ACC112 (cell line): ENCODE results near the gene DGKQ.
"Not testable (repeated sequence)": the region's sequence is repeated elsewhere in the genome, so short reads cannot be mapped to it uniquely, and the experiment has no call there.

ENCODE experiments used
- H2AFZ ChIP-seq: fragments of 200-600 bp; sonication (generic); one replicate; pipeline ENCODE4 v1.6.0; 2017; ENCODE audit warnings: antibody characterized with exemption, low read length; ENCODE audit not compliant: unreplicated experiment
- H3K27ac ChIP-seq: fragments of 200-600 bp; sonication (generic); 2 replicates; pipeline ENCODE4 v1.5.1; 2014; ENCODE audit warnings: low read depth, mild to moderate bottlenecking, antibody characterized with exemption, low read length, moderate library complexity
- H3K27me3 ChIP-seq: fragments of 200-600 bp; sonication (generic); 2 replicates; pipeline ENCODE4 v1.6.1; 2014; ENCODE audit warnings: mild to moderate bottlenecking, antibody characterized with exemption, low read length, moderate library complexity, mixed read lengths; ENCODE audit not compliant: insufficient read depth
- H3K36me3 ChIP-seq: fragments of 200-600 bp; sonication (generic); 2 replicates; pipeline ENCODE4 v1.6.1; 2016; ENCODE audit warnings: mild to moderate bottlenecking, antibody characterized with exemption, low read length, moderate library complexity, mixed read lengths; ENCODE audit not compliant: insufficient read depth
- H3K4me1 ChIP-seq: fragments of 200-600 bp; sonication (generic); one replicate; pipeline ENCODE4 v1.6.1; 2016; ENCODE audit warnings: low read length, mixed read lengths; ENCODE audit not compliant: insufficient read depth, unreplicated experiment, control insufficient read depth
- H3K4me3 ChIP-seq: fragments of 200-600 bp; sonication (generic); 2 replicates; pipeline ENCODE4 v1.5.1; 2014; ENCODE audit warnings: mild to moderate bottlenecking, low read depth, low read length
- H3K79me2 ChIP-seq: fragments of 200-600 bp; sonication (generic); one replicate; pipeline ENCODE4 v1.6.0; 2016; ENCODE audit warnings: low read length; ENCODE audit not compliant: control insufficient read depth, unreplicated experiment, insufficient read depth

Gene DGKQ

GRCh38 chr4:999882-1000425, 26.6 kb upstream of the DGKQ start:
- H3K4me1 ChIP-seq = peaks cover 7% of the 10 kb centered on the region
- no peak overlapping the region for H3K4me3 ChIP-seq
- peaks cover 48% of the 10 kb centered on the region for H3K27me3 ChIP-seq
- H3K36me3 ChIP-seq = no peaks in the 10 kb centered on the region
- no peak overlapping the region for H2AFZ ChIP-seq
- H3K27ac ChIP-seq = no peak overlapping the region
- no peaks in the 10 kb centered on the region for H3K79me2 ChIP-seq

DNA sequence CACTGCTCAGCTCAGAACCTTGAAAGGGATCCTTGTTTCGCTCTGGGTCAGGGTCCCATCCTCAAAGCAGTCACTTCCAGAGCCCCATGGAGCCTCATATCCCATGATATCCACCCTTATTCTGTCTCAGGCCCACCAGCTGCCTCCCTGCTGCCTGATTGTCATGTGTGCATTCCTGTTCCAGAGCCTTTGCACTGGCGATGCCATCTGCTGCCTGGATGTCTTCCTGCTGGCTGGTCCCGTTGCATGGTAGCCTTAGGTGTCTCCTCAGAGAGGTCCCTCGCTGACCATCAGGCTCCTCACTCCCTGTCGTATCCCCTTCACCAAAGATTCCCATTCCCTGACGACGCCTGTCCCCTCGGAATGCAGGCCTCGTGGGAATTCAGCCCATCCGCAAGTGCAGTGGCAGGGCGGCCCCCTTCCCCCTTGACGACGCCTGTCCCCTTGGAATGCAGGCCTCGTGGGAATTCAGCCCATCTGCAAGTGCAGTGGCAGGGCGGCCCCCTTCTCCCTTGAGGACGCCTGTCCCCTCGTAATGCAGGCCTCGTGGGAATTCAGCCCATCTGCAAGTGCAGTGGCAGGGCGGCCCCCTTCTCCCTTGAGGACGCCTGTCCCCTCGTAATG, 26.0 kb upstream of the DGKQ start:
- peaks cover 48% of the 10 kb centered on the region for H3K27me3 ChIP-seq
- H3K4me1 ChIP-seq = not testable (repeated sequence)

GRCh38 chr4:998096-998691, 24.8 kb upstream of the DGKQ start:
- Histone ChIP-seq H3K4me1 (peaks cover 7% of the 10 kb centered on the region), H3K36me3 (no peaks in the 10 kb centered on the region), H3K27ac (no peak overlapping the region), H2AFZ (no peak overlapping the region), H3K79me2 (no peaks in the 10 kb centered on the region), H3K4me3 (peak overlapping the region; percentile 76; the same call in 1 of the 2 replicates), H3K27me3 (peaks cover 40% of the 10 kb centered on the region)

More for the DNA sequence above, 26.0 kb upstream of the DGKQ start:
- H3K27ac ChIP-seq, H3K4me3 ChIP-seq, H2AFZ ChIP-seq, H3K79me2 ChIP-seq, H3K36me3 ChIP-seq: not testable (repeated sequence)

DNA sequence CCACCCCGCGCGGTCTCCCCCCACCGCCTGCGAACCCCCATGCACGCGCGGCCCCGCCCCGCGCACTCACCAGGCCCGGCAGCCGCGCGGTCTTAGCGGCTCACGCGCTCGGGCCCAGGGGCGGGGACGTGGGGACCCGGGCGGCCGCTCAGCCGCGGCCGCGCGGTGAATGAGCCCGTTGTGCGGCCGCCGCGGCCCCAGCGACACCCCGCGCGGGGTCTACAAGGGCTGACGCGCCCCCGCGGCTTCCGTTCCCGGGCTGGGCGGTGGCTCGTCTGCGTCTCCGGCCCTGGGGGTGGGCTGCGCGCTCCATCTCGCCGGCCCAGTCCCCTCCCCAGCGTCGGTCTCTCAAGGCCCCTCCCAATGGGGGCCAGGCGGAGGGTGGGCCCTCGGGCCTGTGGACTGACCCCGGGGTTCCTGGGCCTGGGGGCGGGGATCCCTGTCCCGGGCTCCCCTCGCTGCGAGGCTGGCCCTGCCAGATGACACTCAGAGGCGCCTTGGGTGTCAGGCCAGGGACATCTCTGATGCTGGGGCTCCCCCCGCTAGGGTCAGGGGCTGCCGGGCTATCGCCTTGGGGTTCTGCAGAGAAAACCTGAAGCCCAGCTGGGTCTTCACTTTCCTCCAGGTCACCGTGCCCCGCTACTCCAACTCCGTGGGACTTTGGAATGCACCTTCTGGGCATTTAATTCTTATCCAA, 24.2 kb upstream of the DGKQ start:
- H3K27me3 ChIP-seq = peaks cover 33% of the 10 kb centered on the region

GRCh38 chr4:996997-997374, 23.6 kb upstream of the DGKQ start:
- H3K4me1 ChIP-seq = peaks cover 17% of the 10 kb centered on the region
- no peak overlapping the region for H3K4me3 ChIP-seq
- H3K27ac ChIP-seq = no peak overlapping the region
- H3K36me3 ChIP-seq = no peaks in the 10 kb centered on the region
- H3K79me2 ChIP-seq = no peaks in the 10 kb centered on the region
- peaks cover 28% of the 10 kb centered on the region for H3K27me3 ChIP-seq
- H2AFZ ChIP-seq = no peak overlapping the region

More for the DNA sequence above, 24.2 kb upstream of the DGKQ start:
- H3K79me2 ChIP-seq = no peaks in the 10 kb centered on the region
- H3K4me1 ChIP-seq = peaks cover 12% of the 10 kb centered on the region
- H3K36me3 ChIP-seq = no peaks in the 10 kb centered on the region
- H3K4me3 ChIP-seq = peak overlapping the region; percentile 76
- H2AFZ ChIP-seq = no peak overlapping the region
- no peak overlapping the region for H3K27ac ChIP-seq

DNA sequence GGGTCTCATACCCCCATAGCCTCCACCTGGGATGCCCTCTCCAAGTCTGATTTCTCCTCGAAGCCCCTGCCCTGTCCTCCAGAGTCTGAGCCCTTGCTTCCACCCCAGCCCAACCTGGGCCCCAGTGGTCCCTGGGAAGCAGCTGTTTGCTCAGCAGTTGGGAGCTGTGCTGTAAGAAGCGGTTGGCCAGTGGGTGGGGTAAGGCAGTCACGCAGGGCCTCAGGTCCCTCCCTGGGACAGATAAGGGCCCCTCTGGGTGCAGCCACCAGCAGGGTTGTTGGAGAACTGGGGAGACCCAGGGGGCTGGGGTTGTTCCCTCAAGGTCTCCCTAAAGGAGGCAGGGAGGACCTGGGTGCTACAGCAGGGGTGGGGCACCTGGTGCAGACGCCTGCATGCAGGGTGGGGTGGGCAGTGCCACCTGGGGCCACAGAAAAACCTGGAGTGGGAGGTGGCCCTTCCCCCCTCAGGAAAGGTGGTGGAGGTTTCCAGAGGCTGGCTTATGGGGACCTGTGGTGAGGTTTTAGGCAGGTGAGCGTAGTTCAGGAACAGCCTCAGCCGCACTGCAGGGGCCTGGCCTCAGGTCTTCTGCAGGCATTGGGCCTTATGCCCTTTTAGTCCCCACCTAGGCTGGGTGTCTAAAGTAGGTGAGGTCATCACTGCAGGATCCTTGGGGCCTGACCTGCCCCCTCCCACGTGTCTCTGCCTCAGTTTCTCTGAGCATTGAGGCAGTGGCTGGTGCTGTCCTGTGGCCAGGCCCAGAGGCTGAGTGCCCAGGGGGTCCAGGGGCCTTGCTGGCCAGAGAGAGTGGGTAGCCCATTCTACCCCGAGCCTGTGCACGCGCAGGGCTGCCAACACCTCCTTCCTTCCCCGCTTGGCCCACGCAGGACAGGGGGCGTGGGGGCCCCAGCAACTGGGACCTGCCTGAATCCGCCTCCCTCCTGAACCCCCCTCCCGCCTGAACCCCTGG, 22.9 kb upstream of the DGKQ start:
- H3K36me3 ChIP-seq = no peaks in the 10 kb centered on the region
- no peaks in the 10 kb centered on the region for H3K79me2 ChIP-seq
- no peak overlapping the region for H3K4me3 ChIP-seq
- no peak overlapping the region for H2AFZ ChIP-seq
- no peak overlapping the region for H3K27ac ChIP-seq
- peaks cover 17% of the 10 kb centered on the region for H3K4me1 ChIP-seq
- peaks cover 21% of the 10 kb centered on the region for H3K27me3 ChIP-seq

GRCh38 chr4:995311-996026, 22.1 kb upstream of the DGKQ start:
- Histone ChIP-seq H3K4me3 (no peak overlapping the region), H3K79me2 (no peaks in the 10 kb centered on the region), H3K27ac (no peak overlapping the region), H3K4me1 (peaks cover 17% of the 10 kb centered on the region), H3K27me3 (peaks cover 21% of the 10 kb centered on the region), H2AFZ (no peak overlapping the region), H3K36me3 (no peaks in the 10 kb centered on the region)

GRCh38 chr4:993111-994029, 20.0 kb upstream of the DGKQ start, which contains the start of gene SLC26A1:
SLC26A1 (minus strand) TSS chr4:993404; CDS start chr4:991703, 1,701 bp downstream.
- peaks cover 17% of the 10 kb centered on the region for H3K27me3 ChIP-seq
- no peaks in the 10 kb centered on the region for H3K79me2 ChIP-seq
- peaks cover 17% of the 10 kb centered on the region for H3K4me1 ChIP-seq
- H3K27ac ChIP-seq = no peak within 1 kb of the TSS; the same call in 1 of the 2 replicates
- H3K36me3 ChIP-seq = no peaks in the 10 kb centered on the region
- H2AFZ ChIP-seq = no peak within 1 kb of the TSS
- peak within 1 kb of the TSS; percentile 60 for H3K4me3 ChIP-seq
